H7 (cell line): Measurements from ENCODE around the gene INF2. TPM values are rescaled to one million over a fixed set of nuclear protein-coding genes. Genes with fewer than 3 reads are reported as not detected.

ENCODE experiments used
- DNase-seq: peaks from one replicate; pipeline ENCODE4 v3.0.0; 2012
- H3K27me3 ChIP-seq: 2 replicates; pipeline ENCODE4 v1.6.0; 2011; ENCODE audit warnings: mild to moderate bottlenecking, low read length; ENCODE audit not compliant: control insufficient read depth, insufficient read depth
- H3K36me3 ChIP-seq: replicated peaks from 2 replicates; pipeline ENCODE4 v1.5.1; 2011; ENCODE audit warnings: low read length; ENCODE audit not compliant: control insufficient read depth, insufficient read depth
- H3K4me3 ChIP-seq: 2 replicates; pipeline ENCODE4 v1.5.1; 2011; ENCODE audit warnings: low read depth, mild to moderate bottlenecking, control low read depth, low read length, moderate library complexity; ENCODE audit not compliant: insufficient read depth
- total RNA-seq: library from RNA; depleted of rRNA; stranded (reverse); fragments of >200 nt; shearing (Covaris generic); gene quantifications from 2 replicates; pipeline ENCODE4 v1.2.3, GENCODE V29; 2014

The INF2 gene
- total RNA-seq, 1 experiment from 2014 or later: 62.8 TPM

DNA sequence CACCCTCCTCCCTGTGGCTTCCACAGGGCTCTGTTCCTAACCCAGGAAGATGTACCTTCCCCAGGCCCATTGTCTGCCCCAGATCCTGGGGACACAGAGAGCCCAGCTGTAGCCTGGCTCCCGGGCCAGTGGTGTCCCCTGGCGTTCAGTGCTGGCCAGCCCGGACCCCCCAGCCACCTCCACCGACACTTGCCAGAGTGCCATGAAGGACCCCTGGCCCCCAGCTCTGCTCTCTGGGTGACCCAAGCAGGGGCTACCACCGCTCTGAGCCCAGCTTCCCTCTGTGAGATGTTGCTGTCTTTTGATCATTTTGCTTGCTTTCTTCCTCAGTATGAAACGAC is 6.2 kb downstream of the INF2 start:
- H3K27me3 ChIP-seq: no peaks in the 10 kb centered on the region
- peaks cover 1% of the 10 kb centered on the region; the same call in 1 of the 2 replicates for H3K36me3 ChIP-seq
- no peak overlapping the region for H3K4me3 ChIP-seq
- DNase-seq: no peak

DNA sequence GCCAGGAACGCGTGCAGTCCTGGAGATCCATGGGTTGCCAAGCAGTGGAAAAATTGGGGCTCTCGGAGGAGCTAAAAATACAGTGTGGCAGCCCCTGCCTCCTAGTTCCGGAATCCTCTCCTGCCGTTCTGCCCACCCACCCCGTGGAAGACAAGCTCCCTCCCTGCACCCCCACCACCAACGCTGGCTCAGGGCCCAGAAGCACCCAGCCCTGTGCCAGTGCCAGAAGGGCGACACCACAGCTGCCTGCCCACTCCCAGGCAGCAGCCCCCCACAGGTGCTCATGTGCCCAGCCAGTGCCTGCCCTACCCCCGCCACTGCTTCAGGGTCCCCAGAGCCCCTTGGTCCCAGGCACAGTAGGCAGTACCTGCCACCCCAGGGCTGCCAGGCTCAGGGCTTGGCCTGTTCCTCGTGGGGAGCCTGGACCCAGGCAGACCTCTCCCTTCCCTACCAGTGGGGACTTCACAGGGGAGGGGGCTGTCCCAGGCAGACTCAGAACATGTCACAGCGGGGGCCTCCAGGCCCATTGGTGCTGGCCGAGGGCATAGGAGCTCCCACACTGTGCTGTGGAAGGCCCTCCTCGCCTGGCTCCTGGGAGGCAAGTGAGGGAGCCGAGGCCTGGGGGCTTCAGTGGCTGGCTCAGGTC is 7.4 kb downstream of the INF2 start:
- Histone ChIP-seq H3K36me3 (peaks cover 3% of the 10 kb centered on the region), H3K27me3 (no peaks in the 10 kb centered on the region), H3K4me3 (no peak overlapping the region)
- DNase-seq: no peak

DNA sequence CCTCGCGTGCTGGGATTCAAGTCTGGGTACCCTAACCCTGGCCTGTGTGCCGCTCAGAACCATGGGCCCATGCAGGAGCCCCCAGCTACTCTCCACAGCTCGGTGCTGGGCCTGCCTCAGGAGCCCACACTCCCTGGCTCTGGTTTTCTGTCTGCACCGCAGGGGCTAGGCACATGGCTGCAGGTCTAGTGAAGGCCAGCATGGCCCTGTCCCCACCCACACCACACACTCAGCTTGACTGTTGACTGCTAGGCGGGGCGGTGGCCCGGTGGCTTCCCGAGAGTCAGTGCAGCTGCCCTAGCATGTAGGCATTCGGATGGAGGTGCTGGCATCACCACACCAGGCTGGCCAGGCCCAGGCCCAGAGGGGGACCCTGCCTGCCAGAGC is 7.9 kb downstream of the INF2 start:
- Histone ChIP-seq H3K4me3 (no peak overlapping the region), H3K27me3 (no peaks in the 10 kb centered on the region), H3K36me3 (peaks cover 4% of the 10 kb centered on the region)
- no peak for DNase-seq

DNA sequence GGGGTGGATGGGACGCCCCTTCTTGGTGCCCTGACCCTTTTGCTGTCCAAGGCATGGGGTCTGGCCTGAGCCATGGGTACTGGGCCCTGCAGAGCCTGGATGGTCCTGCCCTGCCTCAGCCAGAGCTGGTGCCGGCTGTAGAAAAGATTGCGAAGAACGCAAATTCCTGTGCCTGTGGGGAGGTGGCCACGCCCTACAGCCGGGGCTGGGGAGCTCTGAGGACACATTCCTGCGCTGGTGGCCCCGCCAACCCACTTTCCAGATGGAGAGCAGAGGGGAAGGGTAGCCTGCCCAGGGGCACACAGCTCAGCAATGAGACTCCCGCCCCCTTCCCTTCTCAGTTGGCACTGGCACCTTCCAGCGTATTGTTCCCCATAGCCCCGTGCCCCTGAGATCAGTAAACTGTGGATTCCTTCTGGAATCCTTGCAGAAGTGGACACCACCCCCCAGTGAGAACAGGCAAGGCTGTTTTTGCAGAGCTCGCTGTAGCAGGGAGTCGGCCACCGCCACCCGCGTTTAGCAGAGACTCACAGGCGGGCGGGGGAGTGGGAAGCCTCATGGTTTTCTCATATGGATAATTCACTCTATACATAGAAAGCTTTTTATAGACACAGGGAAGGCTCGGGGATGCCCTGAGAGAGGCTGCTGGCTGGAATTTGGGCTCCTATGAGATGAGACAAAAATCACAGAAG is 8.6 kb downstream of the INF2 start:
- H3K27me3 ChIP-seq: no peaks in the 10 kb centered on the region
- DNase-seq: no peak
- H3K4me3 ChIP-seq: no peak overlapping the region
- peaks cover 5% of the 10 kb centered on the region for H3K36me3 ChIP-seq

DNA sequence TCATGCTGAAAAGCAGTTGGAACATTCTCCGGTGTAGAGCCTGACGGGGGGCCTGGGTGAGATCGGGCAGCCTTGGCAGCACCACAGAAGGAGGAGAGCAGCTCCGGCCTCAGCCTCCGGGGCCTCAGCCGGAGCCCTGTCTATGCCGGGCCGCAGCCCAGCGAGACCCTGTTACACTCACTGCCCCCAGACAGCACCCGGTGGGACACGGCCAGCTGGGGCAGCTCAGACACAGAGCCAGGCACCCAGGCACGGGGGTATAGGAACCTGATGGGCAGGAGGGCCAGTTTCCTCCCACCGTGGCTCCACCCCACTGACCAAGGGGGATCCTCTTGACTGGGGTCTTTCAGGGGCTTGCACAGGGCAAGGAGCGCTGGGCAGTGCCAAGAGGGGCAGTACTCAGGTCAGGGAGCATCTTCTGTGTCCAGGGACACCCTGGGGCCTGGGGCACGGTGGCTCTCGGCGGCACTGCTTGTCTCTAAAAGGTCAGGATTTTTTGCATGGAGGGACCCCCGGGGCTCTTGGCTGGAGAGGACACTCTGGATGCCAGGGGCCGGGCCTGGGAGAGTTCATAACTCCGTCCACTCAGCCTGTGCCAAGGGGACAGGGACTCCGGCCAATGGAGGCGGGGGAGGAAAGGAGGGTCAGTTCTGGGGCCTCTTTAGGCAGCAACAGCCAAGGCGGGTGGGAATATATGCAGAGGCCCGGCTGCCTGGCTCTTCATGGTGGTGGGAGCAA is 9.4 kb downstream of the INF2 start:
- DNase-seq: no peak
- no peak overlapping the region for H3K4me3 ChIP-seq

DNA sequence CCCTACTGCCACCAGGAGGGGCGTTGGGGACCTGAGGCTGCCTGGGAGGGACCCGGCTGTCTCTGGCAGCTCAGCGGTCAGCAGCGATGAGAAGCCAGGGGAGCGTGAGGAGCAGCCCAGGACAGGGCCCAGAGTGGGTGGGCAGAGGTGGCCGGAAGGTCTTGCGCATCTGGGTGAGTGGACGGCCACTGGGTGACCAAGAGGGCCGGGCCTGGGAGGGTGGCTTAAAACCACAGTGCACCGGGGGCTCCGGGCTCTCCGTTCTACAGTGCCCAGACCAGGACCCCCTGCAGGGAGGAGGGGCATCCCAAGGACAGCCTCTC is 10.0 kb downstream of the INF2 start:
- Histone ChIP-seq H3K27me3 (no peaks in the 10 kb centered on the region), H3K4me3 (no peak overlapping the region), H3K36me3 (peaks cover 13% of the 10 kb centered on the region)
- DNase-seq: no peak

More for the DNA sequence above, 9.4 kb downstream of the INF2 start:
- Histone ChIP-seq H3K27me3 (no peaks in the 10 kb centered on the region), H3K36me3 (peaks cover 9% of the 10 kb centered on the region)

DNA sequence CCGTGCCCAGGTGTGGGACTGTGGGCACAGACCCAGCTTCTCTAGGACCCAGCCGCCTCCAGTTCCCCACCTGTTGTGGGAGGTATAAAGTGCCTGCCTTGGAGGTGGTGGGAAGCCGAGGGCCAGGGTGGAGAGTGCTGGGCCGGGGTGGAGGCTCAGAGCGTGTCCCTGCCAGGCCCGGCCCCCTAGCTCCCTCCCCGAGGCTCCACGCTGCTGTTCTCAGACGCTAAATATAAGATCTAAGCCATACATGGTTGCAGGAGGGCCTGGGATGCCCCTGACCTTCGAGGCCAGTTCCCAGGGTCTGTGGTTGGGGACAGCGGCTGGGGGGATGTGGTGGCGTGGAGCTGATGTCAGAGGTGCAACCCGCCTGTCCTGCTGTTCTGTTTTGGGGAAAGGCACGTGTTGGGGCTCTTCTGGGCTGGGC is 10.8 kb downstream of the INF2 start:
- no peak overlapping the region for H3K4me3 ChIP-seq
- peak; percentile 85 for DNase-seq
- no peaks in the 10 kb centered on the region for H3K27me3 ChIP-seq
- H3K36me3 ChIP-seq: peaks cover 16% of the 10 kb centered on the region

DNA sequence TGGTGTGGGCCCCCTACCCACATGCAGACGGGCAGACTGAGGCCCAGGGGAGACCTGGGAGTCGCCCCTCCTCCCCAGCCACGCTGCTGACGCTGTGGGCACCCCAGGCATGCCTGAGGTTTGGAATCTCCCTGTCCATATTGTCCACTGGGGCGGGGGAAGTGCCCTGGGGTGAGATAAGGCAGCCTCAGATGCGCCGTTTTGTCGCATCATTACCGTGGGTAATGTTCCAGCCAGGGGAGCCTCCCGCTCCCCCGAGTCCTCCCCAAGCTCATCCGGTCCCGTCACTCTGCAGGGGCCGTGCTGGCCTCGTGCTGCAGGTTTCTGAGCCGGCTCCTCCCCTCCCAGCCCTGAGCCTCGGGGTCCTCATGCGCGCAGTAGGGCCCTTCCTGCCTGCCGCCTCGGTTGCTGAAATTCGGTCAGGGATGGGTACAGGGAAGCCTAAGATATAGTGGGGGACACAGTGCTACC is 11.4 kb downstream of the INF2 start:
- Histone ChIP-seq H3K4me3 (no peak overlapping the region), H3K27me3 (no peaks in the 10 kb centered on the region), H3K36me3 (peaks cover 16% of the 10 kb centered on the region)
- DNase-seq: peak; percentile 81

DNA sequence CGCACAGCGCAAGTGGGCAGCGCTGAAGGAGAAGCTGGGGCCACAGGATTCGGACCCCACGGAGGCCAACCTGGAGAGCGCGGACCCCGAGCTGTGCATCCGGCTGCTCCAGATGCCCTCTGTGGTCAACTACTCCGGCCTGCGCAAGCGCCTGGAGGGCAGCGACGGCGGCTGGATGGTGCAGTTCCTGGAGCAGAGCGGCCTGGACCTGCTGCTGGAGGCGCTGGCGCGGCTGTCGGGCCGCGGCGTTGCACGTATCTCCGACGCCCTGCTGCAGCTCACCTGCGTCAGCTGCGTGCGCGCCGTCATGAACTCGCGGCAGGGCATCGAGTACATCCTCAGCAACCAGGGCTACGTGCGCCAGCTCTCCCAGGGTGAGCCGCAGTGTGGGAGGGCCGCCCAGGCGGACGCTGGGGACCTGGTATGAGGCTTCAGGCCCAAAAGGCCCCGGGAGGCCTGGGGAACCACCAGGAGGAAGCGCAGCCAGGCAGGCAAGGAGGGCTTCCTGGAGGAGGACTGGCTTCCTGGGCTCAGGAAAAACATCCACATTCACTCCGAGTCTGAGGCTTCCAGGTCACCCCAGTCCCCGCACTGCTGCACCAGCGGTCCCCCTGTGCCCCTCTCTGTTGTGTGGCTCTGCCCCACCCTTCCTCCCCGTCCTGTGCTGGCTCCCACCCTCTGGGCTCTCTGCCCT is 12.1 kb downstream of the INF2 start:
- DNase-seq: no peak
- H3K27me3 ChIP-seq: no peaks in the 10 kb centered on the region

DNA sequence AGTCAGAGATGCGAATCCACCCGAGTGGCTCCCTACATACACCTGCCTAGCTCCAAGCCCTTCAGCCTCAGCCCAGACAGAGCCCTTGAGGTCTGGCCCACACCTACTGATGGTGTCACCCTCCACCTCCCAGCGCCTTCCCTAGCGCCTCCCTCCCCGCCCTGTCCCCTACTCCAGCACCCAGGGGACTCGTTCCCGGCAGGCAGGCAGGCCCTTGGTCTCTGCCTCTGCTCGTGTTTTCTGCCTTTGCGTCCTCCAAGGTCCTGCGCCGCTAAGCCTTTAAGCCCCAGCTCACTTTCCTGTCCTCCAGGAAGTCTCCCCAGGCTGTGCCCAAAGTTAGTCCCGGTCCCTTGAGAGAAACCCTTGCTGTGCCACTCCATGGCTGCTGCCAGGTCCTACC is 12.7 kb downstream of the INF2 start:
- H3K4me3 ChIP-seq: no peak overlapping the region
- peaks cover 15% of the 10 kb centered on the region for H3K36me3 ChIP-seq
- no peak for DNase-seq
- no peaks in the 10 kb centered on the region for H3K27me3 ChIP-seq

More for the DNA sequence above, 12.1 kb downstream of the INF2 start:
- Histone ChIP-seq H3K4me3 (no peak overlapping the region), H3K36me3 (peaks cover 15% of the 10 kb centered on the region)

DNA sequence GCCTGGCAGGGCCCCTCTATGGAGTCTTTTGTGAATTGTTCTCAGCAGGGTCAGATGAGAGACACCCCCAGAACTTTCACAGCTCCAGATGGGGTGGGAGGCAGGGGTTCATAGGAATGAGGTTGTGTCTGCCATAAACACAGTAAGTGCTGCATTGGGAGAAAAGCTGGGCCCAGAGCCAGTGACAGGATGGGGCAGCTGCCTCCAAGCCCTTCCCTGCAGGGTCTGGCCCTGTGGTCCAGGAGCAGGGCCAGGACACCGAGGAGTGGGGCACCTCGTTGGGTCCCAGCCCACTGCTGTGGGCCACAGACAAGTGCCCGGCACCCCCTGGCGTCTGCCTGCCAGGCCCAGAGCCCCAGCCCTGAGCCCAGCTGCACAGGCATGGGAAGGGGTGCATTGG is 13.3 kb downstream of the INF2 start:
- DNase-seq: no peak
- Histone ChIP-seq H3K27me3 (no peaks in the 10 kb centered on the region), H3K4me3 (no peak overlapping the region), H3K36me3 (peaks cover 15% of the 10 kb centered on the region)

DNA sequence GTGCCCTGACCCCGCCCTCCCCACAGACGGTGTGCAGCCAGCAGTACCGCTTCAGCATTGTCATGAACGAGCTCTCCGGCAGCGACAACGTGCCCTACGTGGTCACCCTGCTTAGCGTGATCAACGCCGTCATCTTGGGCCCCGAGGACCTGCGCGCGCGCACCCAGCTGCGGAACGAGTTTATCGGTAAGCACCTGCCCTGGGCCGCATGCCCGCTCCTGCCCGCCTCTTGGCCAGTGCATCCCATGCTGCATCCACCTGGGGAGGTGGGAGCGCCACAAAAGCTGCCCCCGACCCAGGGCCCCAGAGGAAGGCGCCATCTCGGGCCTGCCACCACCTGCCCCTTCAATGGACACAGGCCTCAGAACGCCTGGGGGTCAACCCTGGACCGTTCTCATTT is 13.9 kb downstream of the INF2 start:
- H3K27me3 ChIP-seq: no peaks in the 10 kb centered on the region

DNA sequence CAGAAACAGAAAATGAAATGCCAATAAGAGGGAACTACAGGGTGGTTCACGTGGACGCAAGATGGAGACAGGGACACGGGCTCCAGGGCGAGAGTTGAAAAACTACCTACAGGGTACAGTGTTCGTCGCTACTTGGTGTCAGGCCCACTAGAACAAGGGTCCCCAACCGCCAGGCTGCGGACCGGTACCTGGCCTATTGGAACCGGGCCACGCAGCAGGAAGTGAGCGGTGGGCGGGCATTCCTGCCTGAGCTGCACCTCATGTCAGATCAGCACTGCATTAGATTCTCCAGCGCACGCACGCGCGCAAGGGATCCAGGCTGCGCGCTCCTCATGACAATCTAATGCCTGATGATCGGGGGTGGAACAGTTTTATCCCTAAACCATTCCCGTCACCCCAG is 14.8 kb downstream of the INF2 start:
- Histone ChIP-seq H3K36me3 (peaks cover 15% of the 10 kb centered on the region), H3K27me3 (no peaks in the 10 kb centered on the region), H3K4me3 (no peak overlapping the region)
- no peak for DNase-seq

More for the DNA sequence above, 13.9 kb downstream of the INF2 start:
- DNase-seq: no peak
- H3K36me3 ChIP-seq: peaks cover 15% of the 10 kb centered on the region
- H3K4me3 ChIP-seq: no peak overlapping the region

DNA sequence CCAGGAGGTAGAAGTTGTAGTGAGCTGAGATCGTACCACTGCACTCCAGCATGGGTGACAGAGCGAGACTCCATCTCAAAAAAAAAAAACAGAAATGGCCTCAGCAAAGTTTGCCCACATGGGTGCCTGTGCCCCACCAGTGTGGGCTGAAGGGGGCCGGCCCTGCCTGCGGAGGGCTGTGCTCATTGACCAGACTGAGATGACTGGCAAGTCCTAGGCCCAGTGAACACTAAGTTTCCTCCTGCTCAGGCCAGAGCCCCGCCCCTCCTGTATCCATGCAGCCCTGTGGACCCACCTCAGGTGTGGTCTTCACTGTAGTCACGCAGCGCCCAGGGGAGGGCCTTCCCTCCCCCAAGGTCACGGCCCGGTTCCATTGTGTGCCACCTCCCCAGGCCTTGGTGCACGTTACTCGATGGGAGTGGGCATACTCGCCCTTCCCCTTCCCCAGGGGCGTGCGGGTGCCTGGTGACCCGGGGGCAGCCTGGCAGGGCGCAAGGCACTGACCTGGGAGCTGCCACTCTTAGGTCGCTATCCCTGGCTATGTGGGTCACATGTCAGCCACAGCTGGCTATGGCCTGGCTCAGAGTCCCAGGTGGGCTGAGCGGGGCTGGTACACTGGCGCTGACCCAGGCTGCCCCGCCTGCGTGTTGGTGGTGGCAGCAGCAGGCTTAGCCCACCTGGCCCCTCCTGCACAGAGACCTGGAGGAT is 16.1 kb downstream of the INF2 start:
- no peak for DNase-seq
- Histone ChIP-seq H3K27me3 (no peaks in the 10 kb centered on the region), H3K36me3 (peaks cover 17% of the 10 kb centered on the region), H3K4me3 (no peak overlapping the region)
